Fibroblast of mammary gland (primary cell): ENCODE data around the gene RNASE11.
A peak's percentile ranks its signal among the peaks of the same experiment; 100 is the strongest.

ENCODE experiments used
- DNase-seq: peaks from one replicate; pipeline ENCODE4 v3.0.0-alpha.2; 2010; ENCODE audit warnings: low read depth
- H3K4me3 ChIP-seq: 2 replicates; pipeline ENCODE4 v1.5.1; 2011; ENCODE audit warnings: low read depth, mild to moderate bottlenecking, low read length, moderate library complexity; ENCODE audit not compliant: control insufficient read depth
- TF ChIP-seq, protein P1 (sequence below): conservative IDR thresholded peaks from 2 replicates; pipeline ENCODE4 v1.5.1; 2011; ENCODE audit warnings: low read depth, low read length, inconsistent platforms; ENCODE audit not compliant: control insufficient read depth, insufficient read depth

Gene RNASE11

DNA sequence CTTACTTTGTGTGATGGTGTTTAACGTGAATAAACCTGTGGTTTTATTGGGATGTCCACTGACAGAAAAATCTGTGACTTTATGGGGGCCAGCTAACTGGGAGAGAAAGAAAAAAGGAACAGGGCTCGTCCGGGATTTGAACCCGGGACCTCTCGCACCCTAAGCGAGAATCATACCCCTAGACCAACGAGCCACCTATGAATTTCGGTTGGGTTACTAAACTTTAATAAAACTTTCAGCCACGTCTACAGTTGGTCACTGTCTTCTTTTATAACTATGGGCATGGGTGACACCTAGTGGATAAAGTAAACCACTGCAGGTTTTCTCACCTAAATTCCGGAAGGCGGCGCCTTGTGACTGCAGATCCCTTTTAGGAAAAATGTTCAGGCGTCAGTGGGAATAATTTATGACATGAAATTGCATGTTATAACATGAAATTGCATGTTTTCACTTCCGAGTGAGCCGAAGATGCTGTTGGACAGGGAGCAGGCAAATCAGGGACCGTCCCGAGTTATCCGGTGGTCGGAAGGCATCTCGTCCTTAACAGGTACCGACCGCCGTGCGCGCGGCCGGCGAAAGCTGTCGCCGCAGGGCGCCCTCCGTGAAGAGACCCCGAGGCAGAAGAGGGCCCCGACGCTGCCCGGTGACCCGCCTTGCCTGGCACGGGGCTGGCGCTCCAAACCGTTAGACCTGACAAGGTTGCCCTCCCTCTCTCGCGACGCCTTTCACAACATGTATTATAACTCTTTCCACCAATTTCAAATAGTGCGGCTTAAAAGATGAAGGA lies 21.6 kb upstream of the RNASE11 start:
- peak overlapping the region; percentile 97 for H3K4me3 ChIP-seq
- peak; percentile 89 for DNase-seq
- TF ChIP-seq, protein P1, sequence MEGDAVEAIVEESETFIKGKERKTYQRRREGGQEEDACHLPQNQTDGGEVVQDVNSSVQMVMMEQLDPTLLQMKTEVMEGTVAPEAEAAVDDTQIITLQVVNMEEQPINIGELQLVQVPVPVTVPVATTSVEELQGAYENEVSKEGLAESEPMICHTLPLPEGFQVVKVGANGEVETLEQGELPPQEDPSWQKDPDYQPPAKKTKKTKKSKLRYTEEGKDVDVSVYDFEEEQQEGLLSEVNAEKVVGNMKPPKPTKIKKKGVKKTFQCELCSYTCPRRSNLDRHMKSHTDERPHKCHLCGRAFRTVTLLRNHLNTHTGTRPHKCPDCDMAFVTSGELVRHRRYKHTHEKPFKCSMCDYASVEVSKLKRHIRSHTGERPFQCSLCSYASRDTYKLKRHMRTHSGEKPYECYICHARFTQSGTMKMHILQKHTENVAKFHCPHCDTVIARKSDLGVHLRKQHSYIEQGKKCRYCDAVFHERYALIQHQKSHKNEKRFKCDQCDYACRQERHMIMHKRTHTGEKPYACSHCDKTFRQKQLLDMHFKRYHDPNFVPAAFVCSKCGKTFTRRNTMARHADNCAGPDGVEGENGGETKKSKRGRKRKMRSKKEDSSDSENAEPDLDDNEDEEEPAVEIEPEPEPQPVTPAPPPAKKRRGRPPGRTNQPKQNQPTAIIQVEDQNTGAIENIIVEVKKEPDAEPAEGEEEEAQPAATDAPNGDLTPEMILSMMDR: peak; percentile 96

DNA sequence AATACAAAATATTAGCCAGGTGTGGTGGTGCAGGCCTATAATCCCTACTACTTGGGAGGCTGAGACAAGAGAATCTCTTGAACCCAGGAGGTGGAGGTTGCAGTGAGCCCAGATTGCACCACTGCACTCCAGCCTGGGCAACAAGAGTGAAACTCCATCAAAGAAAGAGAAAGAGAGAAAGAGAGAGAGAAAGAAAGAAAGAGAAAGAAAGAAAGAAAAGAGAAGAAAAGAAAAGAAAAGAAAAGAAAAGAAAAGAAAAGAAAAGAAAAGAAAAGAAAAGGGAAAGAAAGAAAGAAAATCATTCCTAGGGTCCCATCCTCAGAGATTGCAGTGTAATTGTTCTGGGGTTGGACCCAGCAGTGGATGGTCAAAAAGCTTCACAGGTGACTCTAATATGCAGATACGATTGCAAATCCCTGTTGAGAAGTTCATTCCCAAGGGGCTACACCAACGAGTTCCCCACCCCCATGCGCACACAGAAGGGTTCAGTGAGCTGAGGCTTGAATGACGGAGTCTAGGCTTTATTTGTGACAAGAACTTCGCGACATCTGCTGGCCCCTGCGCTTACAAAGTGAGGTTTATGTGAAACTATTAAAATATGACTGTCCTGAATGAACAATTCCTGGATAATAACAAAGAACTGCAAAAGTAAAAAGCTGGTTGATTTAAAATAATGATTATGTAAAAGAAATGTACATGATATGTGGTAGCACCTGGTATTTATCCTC lies 20.7 kb upstream of the RNASE11 start:
- no peak for DNase-seq
- H3K4me3 ChIP-seq: no peak overlapping the region
- TF ChIP-seq, protein P1: no peak

DNA sequence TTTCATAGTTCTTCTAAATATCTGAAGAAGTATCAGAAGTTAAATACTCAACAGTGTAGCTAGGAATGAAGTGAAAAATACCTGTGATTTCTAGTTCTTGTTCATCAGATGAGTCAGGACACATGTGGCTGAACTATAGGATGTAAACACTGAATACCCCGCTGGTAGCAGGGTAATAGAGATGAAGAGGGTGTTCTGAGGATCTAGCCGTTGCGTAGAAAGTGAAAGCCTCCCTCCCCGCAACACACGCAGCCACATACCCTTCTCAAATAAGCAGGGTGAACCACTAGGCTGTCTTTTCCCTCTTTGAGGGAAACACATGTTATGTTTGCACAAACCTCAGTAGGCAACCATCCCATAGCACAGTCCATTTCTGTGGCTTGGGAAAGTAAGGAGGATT lies 19.8 kb upstream of the RNASE11 start:
- DNase-seq: no peak
- TF ChIP-seq, protein P1: no peak
- H3K4me3 ChIP-seq: no peak overlapping the region

DNA sequence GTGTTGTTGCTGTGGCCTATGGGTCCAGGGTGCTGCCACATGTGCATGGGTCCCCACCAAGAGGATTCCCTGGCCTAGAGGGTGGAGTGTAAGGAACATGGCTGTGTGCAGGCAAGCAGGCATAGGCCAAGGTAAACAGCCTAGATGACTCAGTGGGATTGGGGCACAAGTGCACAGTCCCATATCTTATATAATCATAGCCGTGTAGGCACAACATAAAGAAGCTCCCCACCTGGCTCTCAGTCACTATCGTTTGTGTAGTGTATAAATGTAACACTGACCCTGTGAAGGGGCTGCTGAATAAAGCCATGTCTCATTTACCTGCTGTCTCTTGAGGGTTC lies 19.1 kb upstream of the RNASE11 start:
- no peak overlapping the region for H3K4me3 ChIP-seq
- no peak for DNase-seq
- TF ChIP-seq, protein P1: no peak

DNA sequence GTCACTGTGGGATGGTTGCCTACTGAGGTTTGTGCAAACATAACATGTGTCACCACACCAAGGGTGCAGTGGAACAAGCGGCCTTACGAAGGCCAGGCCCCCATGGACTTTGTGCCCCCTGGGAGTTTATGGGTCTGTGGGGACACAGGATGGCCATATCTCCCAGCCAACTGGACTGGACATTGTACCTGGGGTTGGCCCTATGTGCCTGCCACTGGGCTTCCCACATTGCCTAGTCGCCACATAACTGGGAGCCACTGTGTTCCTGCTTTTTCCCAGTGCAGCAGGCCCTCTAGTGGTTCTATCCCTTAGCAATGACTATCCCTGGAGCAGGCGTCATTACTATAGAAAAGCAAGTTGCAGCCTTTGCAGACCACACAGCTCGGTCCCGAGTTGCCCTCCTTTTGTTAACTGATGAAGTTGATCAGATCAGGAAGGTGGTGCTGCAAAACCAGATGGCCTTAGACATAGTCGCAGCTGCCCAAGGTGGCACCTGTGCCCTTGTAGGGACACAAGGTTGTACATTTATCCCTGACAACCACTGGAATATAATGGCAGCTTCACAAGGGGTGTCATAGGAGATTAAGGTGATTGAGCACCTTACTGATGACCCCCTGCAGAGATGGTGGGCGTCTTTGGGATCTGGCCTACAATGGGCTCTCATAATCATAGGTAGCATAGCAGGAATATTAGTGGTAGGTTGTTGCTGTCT lies 18.5 kb upstream of the RNASE11 start:
- TF ChIP-seq, protein P1: peak; percentile 60
- H3K4me3 ChIP-seq: no peak overlapping the region
- peak; percentile 40 for DNase-seq

DNA sequence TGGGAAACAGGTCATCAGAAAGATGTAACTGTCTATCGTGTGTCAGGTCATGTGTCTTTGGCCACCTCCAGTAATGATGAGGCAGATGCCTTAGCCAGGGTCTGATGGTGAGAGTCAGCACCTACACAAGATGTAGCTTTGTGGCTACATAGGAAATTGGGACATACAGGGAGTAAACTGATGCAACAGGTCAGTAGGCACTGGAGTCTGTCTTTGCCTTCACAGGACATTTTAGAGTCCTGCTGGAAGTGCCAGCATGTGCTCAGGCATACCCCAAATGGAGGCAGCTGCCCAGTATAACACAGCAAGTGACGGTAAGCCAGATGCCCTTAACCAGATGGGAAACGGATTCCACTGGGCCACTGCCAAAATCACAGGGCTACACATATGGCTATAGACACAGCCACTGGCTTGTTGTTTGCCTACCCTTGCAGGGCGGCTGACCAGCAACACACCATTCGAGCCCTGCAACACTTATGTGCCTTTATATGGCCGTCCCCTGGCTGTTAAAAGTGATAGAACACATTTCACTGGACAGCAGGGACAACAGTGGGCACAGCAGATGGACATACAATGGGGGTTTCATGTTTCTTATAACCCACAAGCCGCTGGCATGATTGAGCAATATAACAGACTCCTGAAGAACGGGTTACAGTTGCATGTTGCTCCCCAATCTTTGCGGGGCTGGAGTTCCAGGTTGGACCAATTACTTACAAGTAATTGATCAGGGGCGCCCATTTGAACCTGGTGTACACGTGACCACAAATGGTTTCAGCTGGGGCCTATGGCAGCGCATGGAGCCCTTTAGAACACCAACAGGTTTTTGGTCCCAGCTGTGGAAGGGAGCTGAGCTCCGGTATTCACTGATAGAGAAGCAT lies 16.3 kb upstream of the RNASE11 start:
- no peak overlapping the region for H3K4me3 ChIP-seq
- no peak for DNase-seq
- TF ChIP-seq, protein P1: no peak
